Measurements from ENCODE around the gene GRIK3. TPM values are rescaled to one million over a fixed set of nuclear protein-coding genes. Genes with fewer than 3 reads are reported as not detected.
A peak's percentile ranks its signal among the peaks of the same experiment; 100 is the strongest.

Gene GRIK3
- total and polyA plus RNA-seq, 7 experiments from 2014 or later, result not detected

DNA sequence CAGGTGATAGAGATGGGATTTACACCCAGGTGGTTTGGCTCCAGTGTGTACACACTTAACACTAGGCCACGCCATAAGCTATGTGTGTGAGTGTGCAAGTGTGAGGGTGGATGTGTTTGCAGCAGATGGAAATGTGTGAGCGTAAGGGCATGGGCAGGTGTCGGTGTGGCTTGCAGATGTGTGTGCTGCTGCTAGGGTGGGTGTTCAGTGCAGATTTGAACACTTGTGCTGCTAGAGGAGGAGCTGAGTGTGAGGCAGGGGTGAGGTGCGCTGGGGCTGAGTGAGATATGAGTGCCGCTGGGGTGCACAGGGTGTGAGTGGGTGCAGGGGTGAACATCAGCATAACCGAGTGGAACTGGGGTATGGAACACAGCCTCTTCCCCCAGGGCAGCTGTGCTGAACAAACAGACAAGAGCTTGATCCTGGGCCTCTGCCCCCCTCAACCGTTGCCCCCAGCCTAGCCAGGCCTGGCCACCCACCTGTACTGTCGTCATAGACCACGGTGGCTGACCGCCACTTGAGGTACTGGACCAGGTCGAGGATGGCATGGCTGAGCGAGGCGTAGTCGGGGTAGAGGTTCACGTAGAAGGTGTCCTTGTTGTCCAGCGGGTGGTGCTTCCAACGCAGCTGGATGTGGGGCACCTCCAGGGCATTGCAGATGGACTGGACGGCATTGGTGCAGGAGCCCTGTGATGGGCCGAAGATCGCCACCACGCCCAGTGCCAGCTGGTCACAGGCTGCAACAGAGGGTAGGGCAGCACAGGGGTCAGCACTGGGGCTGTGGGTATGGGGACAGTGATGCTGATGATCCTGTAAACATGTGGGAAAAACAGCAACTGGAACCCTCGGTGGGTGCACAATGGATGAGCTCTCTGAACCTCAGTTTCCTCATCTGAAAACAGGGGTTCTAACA is 153.9 kb downstream of the GRIK3 start:
- H3K4me3 Mint-ChIP-seq, result no peak overlapping the region
- H3K9me3 Mint-ChIP-seq, result no peaks in the 10 kb centered on the region
- Histone ChIP-seq H3K27ac (ENCODE audit: low read depth, low read length) (no peak overlapping the region), H3K4me1 (ENCODE audit: control insufficient read depth in 2 of 2, insufficient read depth in 2 of 2, low read length in 2 of 2) (no peaks in the 10 kb centered on the region), H3K27me3 (ENCODE audit: control insufficient read depth in 2 of 2, insufficient read depth in 2 of 2, low read length in 2 of 2) (no peaks in the 10 kb centered on the region), H3K36me3 (ENCODE audit: control insufficient read depth in 2 of 3, insufficient read depth in 3 of 3, low read length in 3 of 3) (no peaks in the 10 kb centered on the region), H3K9me3 (ENCODE audit: control insufficient read depth in 2 of 3, low read length in 3 of 3) (no peaks in the 10 kb centered on the region), H3K4me3 (ENCODE audit: low read length) (no peak overlapping the region)
- DNase-seq (peak in 1 of 9 donors; percentile 14), ATAC-seq (no peak)
- POLR2A ChIA-PET, result no interaction called here
- H3K36me3 Mint-ChIP-seq, result no peaks in the 10 kb centered on the region
- peaks cover 0 to 41% (median 17%) of the 10 kb centered on the region in 5 donors for H3K27me3 Mint-ChIP-seq
- intact Hi-C loops (cut with micrococcal nuclease), result no loop called here
- H3K4me1 Mint-ChIP-seq, result no peaks in the 10 kb centered on the region
- no peak overlapping the region for H3K27ac Mint-ChIP-seq
- CTCF ChIA-PET, result no interaction called here

DNA sequence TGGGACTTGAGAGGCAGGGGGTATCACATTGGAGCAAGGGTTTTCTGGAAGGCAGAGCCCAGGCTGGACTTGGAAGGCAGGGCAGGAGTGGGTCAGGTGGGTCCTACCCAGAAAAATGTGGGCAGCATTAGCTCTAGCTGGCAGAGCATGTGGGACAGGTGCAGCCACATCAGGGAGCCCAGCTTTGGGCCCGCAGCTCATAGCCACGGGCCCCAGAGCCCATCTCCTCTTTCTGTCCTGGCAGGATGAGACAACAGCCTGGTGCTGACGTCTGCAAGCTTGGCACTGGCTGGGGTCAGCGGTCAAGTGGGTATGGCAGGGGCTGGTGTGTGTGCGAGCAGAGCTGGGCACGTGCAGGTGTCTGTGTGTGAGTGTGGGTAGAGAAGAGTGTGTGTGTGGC is 154.7 kb downstream of the GRIK3 start:
- H3K4me3 Mint-ChIP-seq, result no peak overlapping the region
- intact Hi-C loops (cut with micrococcal nuclease), result no loop called here
- Histone ChIP-seq H3K4me1 (ENCODE audit: control insufficient read depth in 2 of 2, insufficient read depth in 2 of 2, low read length in 2 of 2) (no peaks in the 10 kb centered on the region), H3K27me3 (ENCODE audit: control insufficient read depth in 2 of 2, insufficient read depth in 2 of 2, low read length in 2 of 2) (no peaks in the 10 kb centered on the region), H3K27ac (ENCODE audit: low read depth, low read length) (no peak overlapping the region), H3K36me3 (ENCODE audit: control insufficient read depth in 2 of 3, insufficient read depth in 3 of 3, low read length in 3 of 3) (no peaks in the 10 kb centered on the region), H3K9me3 (ENCODE audit: control insufficient read depth in 2 of 3, low read length in 3 of 3) (no peaks in the 10 kb centered on the region), H3K4me3 (ENCODE audit: low read length) (no peak overlapping the region)
- ChIA-PET POLR2A (no interaction called here), CTCF (no interaction called here)
- no peaks in the 10 kb centered on the region for H3K4me1 Mint-ChIP-seq
- H3K27me3 Mint-ChIP-seq, result peaks cover 0 to 41% (median 17%) of the 10 kb centered on the region in 5 donors
- DNase-seq (peak in 1 of 9 donors; percentile 8), ATAC-seq (no peak)
- H3K9me3 Mint-ChIP-seq, result no peaks in the 10 kb centered on the region
- H3K27ac Mint-ChIP-seq, result no peak overlapping the region
- no peaks in the 10 kb centered on the region for H3K36me3 Mint-ChIP-seq

- Histone ChIP-seq H3K4me3 (ENCODE audit: low read length) (no peak overlapping the region), H3K36me3 (ENCODE audit: control insufficient read depth in 2 of 3, insufficient read depth in 3 of 3, low read length in 3 of 3) (no peaks in the 10 kb centered on the region), H3K27me3 (ENCODE audit: control insufficient read depth in 2 of 2, insufficient read depth in 2 of 2, low read length in 2 of 2) (no peaks in the 10 kb centered on the region), H3K27ac (ENCODE audit: low read depth, low read length) (no peak overlapping the region), H3K9me3 (ENCODE audit: control insufficient read depth in 2 of 3, low read length in 3 of 3) (no peaks in the 10 kb centered on the region), H3K4me1 (ENCODE audit: control insufficient read depth in 2 of 2, insufficient read depth in 2 of 2, low read length in 2 of 2) (no peaks in the 10 kb centered on the region)
- Mint-ChIP-seq H3K4me3 (no peak overlapping the region), H3K36me3 (no peaks in the 10 kb centered on the region), H3K4me1 (no peaks in the 10 kb centered on the region), H3K27me3 (peaks cover 0 to 32% (median 20%) of the 10 kb centered on the region in 5 donors), H3K9me3 (no peaks in the 10 kb centered on the region), H3K27ac (no peak overlapping the region)
- intact Hi-C loops (cut with micrococcal nuclease), result no loop called here
- DNase-seq (no peak), ATAC-seq (no peak)
- POLR2A ChIA-PET, result no interaction called here
- CTCF ChIA-PET, result no interaction called here
Observed at GRCh38 chr1:36876990-36877389, 157.3 kb downstream of the GRIK3 start.

DNA sequence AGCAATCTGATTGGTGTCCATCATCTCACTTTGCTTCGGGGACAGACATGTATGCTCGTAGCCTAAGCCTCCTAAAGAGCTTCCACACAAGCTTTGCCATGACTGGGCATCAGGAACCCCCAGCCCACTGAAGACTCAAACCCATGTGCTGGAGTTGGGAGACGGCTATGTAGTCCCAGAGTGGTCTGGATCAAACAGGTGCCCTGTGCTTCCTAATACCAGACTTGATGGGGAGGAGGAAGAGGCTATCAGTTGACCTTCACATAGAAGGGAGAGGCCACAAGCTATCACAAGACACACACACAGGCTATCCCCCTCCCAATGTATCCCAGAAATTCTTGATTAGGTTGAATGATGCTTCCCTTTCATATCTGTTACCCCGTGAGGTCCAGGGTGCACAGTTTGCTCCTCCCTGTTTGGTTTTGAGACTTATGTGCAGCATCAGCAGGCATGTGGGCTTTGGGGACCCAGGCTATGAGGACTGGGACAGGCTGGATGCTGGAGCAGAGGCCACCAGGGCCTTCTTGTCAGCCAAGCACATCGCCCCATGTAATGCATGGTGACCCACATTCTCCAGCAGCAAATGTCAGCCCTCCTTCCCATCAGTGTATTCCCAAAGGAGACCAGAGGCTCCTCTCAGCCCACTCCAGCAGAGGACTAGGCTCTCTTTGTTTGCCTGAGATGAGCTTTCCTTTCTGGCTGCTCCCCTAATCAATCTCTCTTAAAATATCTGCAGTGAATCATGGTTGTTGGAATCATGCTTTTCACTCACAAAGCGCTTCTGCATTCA is 159.8 kb downstream of the GRIK3 start:
- intact Hi-C loops (cut with micrococcal nuclease), result no loop called here
- Mint-ChIP-seq H3K36me3 (no peaks in the 10 kb centered on the region), H3K27me3 (peaks cover 0 to 21% (median 14%) of the 10 kb centered on the region in 5 donors), H3K9me3 (no peaks in the 10 kb centered on the region), H3K27ac (no peak overlapping the region), H3K4me1 (no peaks in the 10 kb centered on the region), H3K4me3 (no peak overlapping the region)
- ATAC-seq (no peak), DNase-seq (no peak)
- ChIA-PET CTCF (no interaction called here), POLR2A (no interaction called here)
- H3K4me1 ChIP-seq (ENCODE audit: control insufficient read depth in 2 of 2, insufficient read depth in 2 of 2, low read length in 2 of 2), result no peaks in the 10 kb centered on the region
- H3K27me3 ChIP-seq (ENCODE audit: control insufficient read depth in 2 of 2, insufficient read depth in 2 of 2, low read length in 2 of 2), result no peaks in the 10 kb centered on the region
- H3K36me3 ChIP-seq (ENCODE audit: control insufficient read depth in 2 of 3, insufficient read depth in 3 of 3, low read length in 3 of 3), result no peaks in the 10 kb centered on the region
- no peaks in the 10 kb centered on the region for H3K9me3 ChIP-seq (ENCODE audit: control insufficient read depth in 2 of 3, low read length in 3 of 3)
- no peak overlapping the region for H3K4me3 ChIP-seq (ENCODE audit: low read length)
- no peak overlapping the region for H3K27ac ChIP-seq (ENCODE audit: low read depth, low read length)

DNA sequence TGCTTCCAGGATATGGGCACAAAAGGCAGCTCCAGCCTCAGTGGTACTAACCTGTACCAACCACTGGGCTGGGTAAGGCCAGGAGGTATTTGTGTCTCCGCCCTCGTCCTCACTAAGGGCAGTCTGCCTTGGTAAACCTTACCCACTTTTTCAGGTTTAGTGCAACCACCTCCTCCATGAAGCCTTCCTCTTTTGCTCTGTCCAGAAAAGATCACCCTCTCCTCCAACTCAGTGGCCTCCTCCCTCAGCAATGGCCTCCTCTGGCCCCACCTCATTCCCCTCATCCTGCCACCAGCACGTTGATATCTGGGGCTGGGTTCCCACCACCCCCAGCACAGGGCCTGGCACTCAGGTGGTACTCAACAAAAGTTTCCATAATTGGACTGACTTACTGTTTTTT is 161.5 kb downstream of the GRIK3 start:
- H3K27ac ChIP-seq (ENCODE audit: low read depth, low read length), result no peak overlapping the region
- H3K4me1 ChIP-seq (ENCODE audit: control insufficient read depth in 2 of 2, insufficient read depth in 2 of 2, low read length in 2 of 2), result no peaks in the 10 kb centered on the region
- no peaks in the 10 kb centered on the region for H3K27me3 ChIP-seq (ENCODE audit: control insufficient read depth in 2 of 2, insufficient read depth in 2 of 2, low read length in 2 of 2)
- intact Hi-C loops (cut with micrococcal nuclease), result no loop called here
- Mint-ChIP-seq H3K27ac (no peak overlapping the region), H3K27me3 (peaks cover 0 to 15% (median 13%) of the 10 kb centered on the region in 5 donors), H3K4me3 (no peak overlapping the region), H3K36me3 (no peaks in the 10 kb centered on the region), H3K9me3 (peaks cover 0 to 2% (median 0%) of the 10 kb centered on the region in 11 donors), H3K4me1 (no peaks in the 10 kb centered on the region)
- no peaks in the 10 kb centered on the region for H3K9me3 ChIP-seq (ENCODE audit: control insufficient read depth in 2 of 3, low read length in 3 of 3)
- no peak overlapping the region for H3K4me3 ChIP-seq (ENCODE audit: low read length)
- DNase-seq, result no peak
- no peak for ATAC-seq
- POLR2A ChIA-PET, result no interaction called here
- CTCF ChIA-PET, result no interaction called here
- H3K36me3 ChIP-seq (ENCODE audit: control insufficient read depth in 2 of 3, insufficient read depth in 3 of 3, low read length in 3 of 3), result no peaks in the 10 kb centered on the region

DNA sequence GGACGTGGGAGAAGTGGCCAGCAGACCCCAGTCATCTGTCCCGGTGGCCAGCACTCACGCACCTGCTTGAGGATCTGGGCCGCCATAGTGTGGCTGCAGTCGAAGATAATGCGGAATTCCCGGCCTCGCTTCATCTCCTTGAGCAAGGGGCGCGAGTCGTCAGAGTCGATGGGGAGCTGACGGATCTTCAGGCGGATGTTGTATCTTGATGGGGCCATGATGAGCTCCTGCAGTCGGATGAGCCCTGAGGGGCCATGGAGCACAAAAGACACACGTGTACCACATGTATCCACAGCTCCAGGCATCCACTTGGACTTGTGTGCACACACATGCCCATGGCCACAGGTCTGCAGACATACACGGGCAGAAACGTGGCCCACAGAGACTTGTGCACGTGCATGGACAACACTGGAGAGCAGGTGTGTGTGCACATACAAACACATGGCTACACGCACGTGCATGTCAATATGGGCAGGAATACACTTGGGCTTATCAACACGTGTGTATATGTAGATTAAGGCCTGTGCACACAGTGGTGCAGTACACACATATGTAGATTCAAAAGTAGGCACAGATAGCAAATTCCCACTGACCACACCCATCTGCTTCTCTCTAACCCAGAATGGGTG is 162.1 kb downstream of the GRIK3 start:
- intact Hi-C loops (cut with micrococcal nuclease), result no loop called here
- POLR2A ChIA-PET, result no interaction called here

More for the DNA sequence above, 162.1 kb downstream of the GRIK3 start:
- Mint-ChIP-seq H3K27ac (no peak overlapping the region), H3K27me3 (peaks cover 0 to 10% (median 7%) of the 10 kb centered on the region in 5 donors), H3K9me3 (peaks cover 0 to 2% (median 0%) of the 10 kb centered on the region in 11 donors), H3K36me3 (no peaks in the 10 kb centered on the region), H3K4me3 (no peak overlapping the region), H3K4me1 (no peaks in the 10 kb centered on the region)
- Histone ChIP-seq H3K4me3 (ENCODE audit: low read length) (no peak overlapping the region), H3K9me3 (ENCODE audit: control insufficient read depth in 2 of 3, low read length in 3 of 3) (no peaks in the 10 kb centered on the region), H3K36me3 (ENCODE audit: control insufficient read depth in 2 of 3, insufficient read depth in 3 of 3, low read length in 3 of 3) (no peaks in the 10 kb centered on the region), H3K27me3 (ENCODE audit: control insufficient read depth in 2 of 2, insufficient read depth in 2 of 2, low read length in 2 of 2) (no peaks in the 10 kb centered on the region), H3K27ac (ENCODE audit: low read depth, low read length) (no peak overlapping the region), H3K4me1 (ENCODE audit: control insufficient read depth in 2 of 2, insufficient read depth in 2 of 2, low read length in 2 of 2) (no peaks in the 10 kb centered on the region)
- ATAC-seq (no peak), DNase-seq (no peak)
- CTCF ChIA-PET, result no interaction called here

All from naive thymus-derived CD4-positive, alpha-beta T cell (primary cell).